GM19328 (cell line): Measurements from ENCODE around the gene PSMD12.
"Not testable (repeated sequence)": the region's sequence is repeated elsewhere in the genome, so short reads cannot be mapped to it uniquely, and the experiment has no call there.

Experiments used
- ATAC-seq: cut with Tn5 transposase; IDR thresholded peaks from one replicate; pipeline ENCODE4 v1.9.1; 2021; ENCODE audit warnings: mild to moderate bottlenecking, moderate library complexity; ENCODE audit not compliant: unreplicated experiment

PSMD12 gene

DNA sequence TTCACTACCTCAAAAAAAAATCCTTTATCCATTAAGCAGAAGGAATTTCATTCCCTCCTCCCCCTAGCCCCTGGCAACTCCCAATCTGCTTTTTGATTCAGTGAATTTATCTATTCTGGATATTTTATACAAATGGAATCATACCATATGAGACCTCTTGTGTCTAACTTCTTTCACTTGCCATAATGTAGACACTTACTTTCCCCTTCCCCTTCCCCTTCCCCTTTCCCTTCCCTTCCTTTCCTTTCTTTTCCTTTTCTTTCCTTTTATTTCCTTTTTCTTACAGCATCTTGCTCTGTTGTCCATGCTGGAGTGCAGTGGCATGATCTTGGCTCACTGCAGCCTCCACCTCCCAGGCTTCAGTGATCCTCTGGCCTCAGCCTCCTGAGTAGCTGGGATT lies 50.5 kb downstream of the PSMD12 start:
- ATAC-seq: no peak

DNA sequence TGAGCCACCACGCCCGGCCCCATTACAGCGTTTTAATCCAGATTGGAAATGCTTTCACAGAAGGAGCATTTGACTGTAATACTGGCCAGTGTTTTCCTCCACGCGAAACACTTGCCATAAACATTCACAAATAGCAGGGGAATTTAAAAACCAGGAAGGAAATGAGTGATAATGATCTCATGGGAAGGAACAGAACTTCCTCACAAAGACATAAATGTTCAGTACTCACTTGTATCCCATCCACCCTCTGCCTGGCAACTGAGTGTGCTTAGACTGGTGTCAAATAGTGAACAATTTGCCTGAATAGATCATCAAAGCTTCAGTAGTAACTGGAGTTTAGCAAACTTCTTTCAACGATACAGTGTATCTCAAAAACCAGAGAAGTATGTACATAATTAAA lies 54.1 kb downstream of the PSMD12 start:
- no peak for ATAC-seq

DNA sequence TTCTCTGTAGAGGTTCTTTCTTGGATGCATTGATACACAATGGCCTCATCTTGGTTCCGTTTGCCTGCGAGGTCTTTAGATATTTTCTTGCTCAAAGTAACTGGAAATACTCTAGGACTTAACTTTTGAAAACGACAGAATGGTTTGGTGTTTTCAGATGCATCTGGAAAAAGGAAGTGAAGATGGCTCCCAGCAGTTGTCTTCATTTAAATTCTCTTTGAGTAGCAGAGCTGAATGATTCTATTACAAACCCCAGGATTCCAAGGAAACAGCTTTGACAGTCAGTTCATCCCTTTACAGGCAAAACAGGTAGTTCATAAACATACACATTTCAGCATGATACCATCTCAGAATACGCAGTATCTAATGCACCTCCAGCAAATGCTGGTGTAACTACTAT lies 54.8 kb downstream of the PSMD12 start:
- no peak for ATAC-seq

DNA sequence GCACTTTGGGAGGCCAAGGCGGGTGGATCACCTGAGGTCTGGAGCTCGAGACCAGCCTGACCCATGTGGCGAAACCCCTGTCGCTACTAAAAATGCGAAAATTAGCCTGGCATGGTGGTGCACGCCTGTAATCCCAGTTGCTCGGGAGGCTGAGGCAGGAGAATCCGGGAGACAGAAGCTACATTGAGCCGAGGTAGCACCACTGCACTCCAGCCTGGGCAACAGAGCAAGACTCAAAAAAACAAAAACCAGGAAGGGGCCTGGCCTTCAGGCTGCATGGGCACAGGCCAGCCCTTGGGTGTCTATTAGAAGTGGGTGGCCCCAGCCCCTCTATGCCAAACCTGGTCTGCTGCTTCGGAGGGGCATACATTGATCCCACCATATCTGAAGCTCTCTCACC lies 56.0 kb downstream of the PSMD12 start:
- ATAC-seq: no peak

DNA sequence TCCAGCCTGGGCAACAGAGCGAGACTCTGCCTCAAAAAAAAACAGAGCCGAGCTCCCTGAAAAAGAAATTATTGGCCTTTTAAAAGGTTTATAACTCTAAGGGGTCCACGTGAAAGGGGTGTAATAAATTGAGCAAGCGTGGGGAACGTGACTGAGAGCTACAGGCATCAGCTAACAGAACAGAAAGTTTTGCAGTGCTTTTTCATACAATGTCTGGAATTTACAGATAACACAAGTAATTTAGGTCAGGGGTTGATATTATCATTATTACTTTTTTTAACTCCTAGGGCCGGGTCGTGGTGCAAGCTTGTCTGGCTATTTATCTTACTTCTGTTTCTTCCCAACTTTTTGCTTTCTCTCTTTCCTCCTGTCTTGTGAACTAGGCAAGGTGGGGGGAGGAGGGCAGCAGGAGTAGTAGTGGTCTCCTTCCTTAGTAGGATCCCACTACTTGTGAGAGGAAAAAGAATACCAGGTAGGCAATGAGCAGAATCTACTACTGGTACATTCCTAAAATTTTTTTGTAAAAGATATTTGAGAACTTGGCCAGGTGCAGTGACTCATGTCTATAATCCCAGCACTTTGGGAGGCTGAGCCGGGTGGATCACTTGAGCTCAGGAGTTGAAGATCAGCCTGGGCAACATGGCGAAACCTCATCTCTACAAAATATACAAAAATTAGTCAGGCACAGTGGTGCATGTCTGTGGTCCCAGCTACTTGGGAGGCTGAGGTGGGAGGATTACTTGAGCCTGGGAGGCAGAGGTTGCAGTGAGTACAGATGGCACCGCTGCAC lies 60.7 kb downstream of the PSMD12 start:
- not testable (repeated sequence) for ATAC-seq

DNA sequence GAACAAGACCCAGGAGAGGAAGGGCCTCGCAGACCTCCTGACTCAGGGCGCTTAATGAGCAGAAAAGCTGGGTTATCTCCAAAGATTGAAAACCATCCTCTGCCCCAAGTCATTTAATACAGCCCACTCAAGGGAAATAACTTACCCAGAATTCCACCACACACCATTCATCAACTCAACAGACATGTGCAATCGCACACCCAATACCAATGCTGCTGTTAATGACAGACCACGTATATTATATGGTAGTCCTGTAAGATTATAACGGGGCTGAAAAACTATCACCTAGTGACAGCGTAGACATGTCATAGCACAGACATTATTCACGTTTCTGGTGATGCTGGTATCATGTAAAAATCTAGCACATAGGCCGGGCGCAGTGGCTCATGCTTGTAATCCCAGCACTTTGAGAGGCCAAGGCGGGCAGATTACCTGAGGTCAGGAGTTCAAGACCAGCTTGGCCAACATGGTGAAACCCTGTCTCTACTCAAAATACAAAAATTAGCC lies 68.9 kb downstream of the PSMD12 start:
- no peak for ATAC-seq

DNA sequence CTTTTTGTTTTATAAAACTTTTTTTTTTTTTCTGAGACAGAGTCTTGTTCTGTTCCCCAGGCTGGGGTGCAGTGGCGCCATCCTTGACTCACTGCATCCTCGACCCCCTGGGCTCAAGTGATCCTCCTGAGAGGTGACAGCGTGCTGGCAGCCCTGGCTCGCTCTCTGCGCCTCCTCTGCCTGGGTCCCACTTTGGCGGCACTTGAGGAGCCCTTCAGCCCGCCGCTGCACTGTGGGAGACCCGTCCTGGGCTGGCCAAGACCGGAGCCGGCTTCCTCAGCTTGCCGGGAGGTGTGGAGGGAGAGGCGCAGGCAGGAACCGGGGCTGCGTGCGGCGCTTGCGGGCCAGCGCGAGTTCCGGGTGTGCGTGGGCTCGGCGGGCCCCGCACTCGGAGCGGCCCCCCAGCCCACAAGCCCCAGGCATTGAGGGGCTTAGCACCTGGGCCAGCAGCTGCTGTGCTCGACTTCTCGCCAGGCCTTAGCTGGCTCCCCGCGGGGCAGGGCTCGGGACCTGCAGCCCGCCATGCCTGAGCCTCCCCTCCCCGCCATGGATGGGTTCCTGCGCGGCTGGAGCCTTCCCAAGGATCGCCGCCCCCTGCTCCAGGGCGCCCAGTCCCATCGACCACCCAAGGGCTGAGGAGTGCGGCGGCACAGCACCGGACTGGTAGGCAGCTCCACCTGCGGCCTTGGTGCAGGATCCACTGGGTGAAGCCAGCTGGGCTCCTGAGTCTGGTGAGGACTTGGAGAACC lies 71.8 kb downstream of the PSMD12 start:
- ATAC-seq: no peak

DNA sequence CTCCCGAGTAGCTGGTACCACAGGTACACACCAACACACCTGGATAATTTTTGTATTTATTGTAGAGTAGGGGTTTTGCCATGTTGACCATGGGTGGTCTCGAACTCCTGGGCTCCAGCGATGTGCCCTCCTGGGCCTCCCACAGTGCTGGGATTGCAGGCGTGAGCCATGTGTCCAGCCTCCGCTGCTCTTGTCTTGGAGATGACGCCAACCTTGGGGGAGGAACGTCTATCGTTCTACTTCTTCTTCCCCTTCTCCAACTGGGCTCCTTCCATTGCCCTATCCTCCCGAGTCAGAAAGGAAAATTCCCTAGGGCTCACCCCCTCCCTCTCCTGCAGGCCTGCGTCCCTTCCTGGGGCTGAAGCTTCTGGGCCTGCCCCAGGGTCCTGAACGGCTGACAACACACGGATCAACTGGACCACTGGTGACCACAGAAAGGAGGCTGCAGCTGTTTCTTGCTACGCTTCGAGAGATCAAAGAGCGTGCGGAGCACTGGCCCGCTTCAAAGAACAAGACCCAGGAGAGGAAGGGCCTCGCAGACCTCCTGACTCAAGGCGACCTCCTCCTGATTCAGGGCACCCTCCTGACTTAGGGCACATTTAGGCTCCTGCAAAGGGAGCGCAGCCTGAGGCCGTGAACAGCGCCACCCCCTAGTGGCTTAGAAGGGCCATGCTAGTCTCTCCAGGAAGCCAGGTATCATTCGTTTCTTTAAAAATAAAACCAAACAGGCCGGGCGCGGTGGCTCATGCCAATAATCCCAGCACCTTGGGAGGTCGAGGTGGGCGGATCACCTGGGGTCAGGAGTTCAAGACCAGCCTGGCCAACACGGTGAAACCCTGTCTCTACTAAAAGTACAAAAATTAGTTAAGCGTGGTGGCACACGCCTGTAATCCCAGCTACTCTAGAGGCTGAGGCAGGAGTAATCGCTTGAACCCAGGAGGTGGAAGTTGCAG lies 72.8 kb downstream of the PSMD12 start:
- peak; percentile 84 for ATAC-seq

DNA sequence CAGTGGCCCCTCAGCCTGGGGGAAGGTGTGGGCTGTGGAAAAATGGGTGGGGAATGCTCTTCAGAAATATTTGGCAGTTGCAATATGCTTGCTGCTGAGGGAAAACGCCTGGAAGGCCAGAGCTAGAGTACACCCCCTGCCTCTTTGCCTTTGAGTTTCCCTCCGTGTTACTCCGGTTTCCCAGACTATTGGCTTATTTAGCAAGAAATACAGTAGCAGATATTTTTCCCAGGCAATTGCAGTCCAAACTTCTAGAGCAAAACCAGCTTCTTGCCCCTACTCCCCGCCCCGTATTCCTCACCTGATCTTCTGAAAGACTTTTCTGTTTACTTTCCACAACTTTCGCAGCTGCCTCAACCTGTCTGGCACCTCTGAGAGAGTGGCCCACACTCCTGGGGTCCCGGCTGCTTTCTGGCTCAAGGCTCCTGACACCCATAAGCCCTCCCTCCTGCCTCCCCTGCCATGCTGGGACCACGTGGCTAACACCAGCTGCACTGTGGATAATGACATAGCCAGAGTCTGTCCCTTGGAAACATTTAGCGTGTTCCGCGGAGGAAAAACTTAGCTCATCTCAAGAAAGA lies 75.6 kb downstream of the PSMD12 start:
- no peak for ATAC-seq

DNA sequence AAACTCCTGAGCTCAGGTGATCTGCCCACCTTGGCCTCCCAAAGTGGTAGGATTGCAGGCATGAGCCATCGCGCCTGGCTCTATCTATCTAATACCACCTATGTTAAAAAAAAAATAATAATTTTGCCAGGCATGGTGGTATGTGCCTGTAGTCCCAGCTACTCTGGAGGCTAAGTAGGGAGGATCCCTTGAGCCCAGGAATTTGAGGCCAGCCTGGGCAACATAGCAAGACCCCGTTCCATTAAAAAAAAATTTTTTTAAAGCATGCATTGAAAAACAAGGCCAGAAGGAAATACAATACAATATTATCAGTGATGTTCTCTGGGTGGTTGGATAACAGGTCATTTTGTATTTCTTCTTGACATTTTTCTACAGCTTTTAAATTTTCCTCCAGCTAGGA lies 76.1 kb downstream of the PSMD12 start:
- no peak for ATAC-seq

DNA sequence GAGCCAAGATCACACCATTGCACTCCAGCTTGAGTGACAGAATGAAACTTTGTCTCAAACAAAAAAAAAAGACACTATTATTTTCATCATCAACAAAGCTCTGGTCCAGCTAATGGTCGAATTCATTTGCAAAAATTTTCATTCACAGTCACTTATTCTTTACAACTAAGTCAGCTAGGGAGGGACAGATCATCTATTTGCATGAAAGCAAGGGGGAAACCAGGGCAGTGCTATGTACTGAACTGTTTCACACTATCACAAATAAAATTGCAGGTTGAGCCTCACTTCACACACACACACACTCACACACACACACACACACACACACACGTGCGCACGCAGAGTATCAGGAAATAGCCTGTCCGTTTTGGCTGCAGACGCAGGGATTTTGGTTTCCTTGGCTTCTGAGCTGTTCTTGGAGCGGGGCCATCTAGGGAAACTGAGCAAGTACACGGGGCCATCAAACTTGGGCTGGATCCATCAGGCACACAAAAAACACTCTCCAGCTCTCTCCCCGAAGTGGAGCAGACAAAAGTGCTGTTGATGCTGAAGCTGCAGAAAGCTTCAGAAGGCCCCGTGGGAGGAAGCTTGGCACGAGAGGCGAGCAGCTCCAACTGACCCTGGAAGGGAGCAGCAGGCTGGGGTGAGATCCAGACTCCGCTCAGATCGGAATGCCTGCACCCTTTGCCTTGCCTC lies 77.0 kb downstream of the PSMD12 start:
- no peak for ATAC-seq
